Measurements from ENCODE around the gene SLC51B. TPM values are rescaled to one million over a fixed set of nuclear protein-coding genes. Genes with fewer than 3 reads are reported as not detected.

Gene SLC51B
- polyA plus RNA-seq, 3 donors: not detected

DNA sequence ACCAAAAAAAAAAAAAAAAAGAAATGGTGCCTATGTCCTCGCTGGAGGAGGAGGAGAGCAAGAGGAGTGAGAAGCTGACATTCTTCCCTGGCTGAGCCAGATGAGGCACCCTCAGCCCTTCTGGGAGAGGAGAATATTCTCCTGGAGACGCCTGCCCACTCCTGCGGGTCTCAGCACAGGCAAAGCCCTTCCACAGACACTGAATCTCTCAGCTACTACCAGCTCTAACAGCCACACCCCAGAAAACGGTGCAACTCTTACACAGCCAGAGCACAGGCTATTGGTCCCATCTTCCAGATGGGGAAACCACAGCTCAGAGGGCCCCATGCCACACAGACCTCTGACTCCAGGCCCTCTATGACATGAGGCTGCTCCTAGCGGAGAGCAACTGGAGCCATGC is 16.9 kb downstream of the SLC51B start:
- H3K4me1 ChIP-seq (ENCODE audit: control insufficient read depth in 1 of 2, insufficient read depth in 2 of 2, low read length in 2 of 2): no peaks in the 10 kb centered on the region
- H2AFZ ChIP-seq (ENCODE audit: insufficient read depth, low read depth, low read length, poor library complexity, severe bottlenecking): no peak overlapping the region
- H3K27me3 Mint-ChIP-seq (ENCODE audit: low read depth in 3 of 3): peaks cover 24 to 35% (median 32%) of the 10 kb centered on the region in 3 donors
- peaks cover 0 to under 1% (median 0%) of the 10 kb centered on the region in 7 donors for H3K9me3 Mint-ChIP-seq
- no peaks in the 10 kb centered on the region for H3K36me3 Mint-ChIP-seq
- H4K20me1 ChIP-seq (ENCODE audit: insufficient read depth, low read length): no peaks in the 10 kb centered on the region
- H3K36me3 ChIP-seq (replicated peaks in 1 of 2; ENCODE audit: control insufficient read depth in 1 of 2, insufficient read depth in 2 of 2, low read length in 2 of 2): no peaks in the 10 kb centered on the region
- no peaks in the 10 kb centered on the region for H3K4me1 Mint-ChIP-seq
- 92% methylated on average over 4 of the region's 5 CpGs for WGBS (ENCODE audit: insufficient coverage)
- intact Hi-C loops (cut with micrococcal nuclease): no loop called here
- H3K27ac ChIP-seq (ENCODE audit: low read depth in 1 of 2, low read length in 2 of 2): no peak overlapping the region
- peak overlapping the region in 1 of 7 donors; percentile 3 for H3K27ac Mint-ChIP-seq
- no peaks in the 10 kb centered on the region for H3K79me2 ChIP-seq (ENCODE audit: insufficient read depth, low read length)
- H3K9me3 ChIP-seq (replicated peaks in 1 of 2; ENCODE audit: control insufficient read depth in 1 of 2, insufficient read depth in 1 of 2, low read length in 2 of 2): peaks cover 0 to 5% of the 10 kb centered on the region in 2 donors
- no peak overlapping the region for H3K4me3 ChIP-seq (replicated peaks in 1 of 3; ENCODE audit: low read depth in 2 of 3, low read length in 3 of 3)
- peaks cover 14 to 22% of the 10 kb centered on the region in 2 donors for H3K27me3 ChIP-seq (ENCODE audit: control insufficient read depth in 2 of 2, insufficient read depth in 2 of 2, low read length in 2 of 2)
- no peak for DNase-seq
- H3K9ac ChIP-seq (ENCODE audit: insufficient read depth, low read length, poor library complexity, severe bottlenecking): no peak overlapping the region
- H3K4me2 ChIP-seq (replicated peaks; ENCODE audit: extremely low read depth, low read length, poor library complexity, severe bottlenecking): no peak overlapping the region
- no peak overlapping the region for H3K4me3 Mint-ChIP-seq
- no peak for TF ChIP-seq CTCF (IDR thresholded peaks at IDR 0.05)

DNA sequence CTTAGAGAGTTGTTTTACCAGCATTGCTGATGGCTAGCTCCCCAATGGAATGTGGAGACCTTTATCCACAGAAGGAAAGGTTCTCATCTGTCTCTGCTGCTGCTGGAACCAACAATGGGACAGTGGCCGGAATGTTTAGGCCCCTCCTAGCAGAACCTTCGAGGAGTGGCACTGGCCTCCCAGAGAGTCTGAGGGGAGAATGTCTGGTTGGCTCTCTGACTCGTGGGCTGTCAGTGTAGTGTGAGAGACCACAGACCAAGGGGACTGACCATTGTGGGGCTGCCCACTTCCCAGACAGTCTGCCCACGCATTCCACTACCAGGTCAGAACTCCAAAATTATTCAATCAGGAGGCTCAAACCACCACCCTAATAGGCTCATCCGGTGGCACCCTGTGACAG is 17.5 kb downstream of the SLC51B start:
- TF ChIP-seq CTCF (IDR thresholded peaks at IDR 0.05): no peak
- H3K79me2 ChIP-seq (ENCODE audit: insufficient read depth, low read length): no peaks in the 10 kb centered on the region
- H3K4me3 ChIP-seq (replicated peaks in 1 of 3; ENCODE audit: low read depth in 2 of 3, low read length in 3 of 3): no peak overlapping the region
- intact Hi-C loops (cut with micrococcal nuclease): no loop called here
- H3K36me3 ChIP-seq (replicated peaks in 1 of 2; ENCODE audit: control insufficient read depth in 1 of 2, insufficient read depth in 2 of 2, low read length in 2 of 2): no peaks in the 10 kb centered on the region
- no peak overlapping the region for H2AFZ ChIP-seq (ENCODE audit: insufficient read depth, low read depth, low read length, poor library complexity, severe bottlenecking)
- H3K9me3 ChIP-seq (replicated peaks in 1 of 2; ENCODE audit: control insufficient read depth in 1 of 2, insufficient read depth in 1 of 2, low read length in 2 of 2): peaks cover 0 to 8% of the 10 kb centered on the region in 2 donors
- no peaks in the 10 kb centered on the region for H4K20me1 ChIP-seq (ENCODE audit: insufficient read depth, low read length)
- WGBS (ENCODE audit: insufficient coverage): no CpG with 5 or more reads among the region's 5 CpGs
- H3K4me1 ChIP-seq (ENCODE audit: control insufficient read depth in 1 of 2, insufficient read depth in 2 of 2, low read length in 2 of 2): peaks cover 0 to 5% of the 10 kb centered on the region in 2 donors
- peaks cover 0 to 5% (median 0%) of the 10 kb centered on the region in 7 donors for H3K9me3 Mint-ChIP-seq
- peaks cover 0 to 2% of the 10 kb centered on the region in 2 donors for H3K36me3 Mint-ChIP-seq
- H3K4me2 ChIP-seq (replicated peaks; ENCODE audit: extremely low read depth, low read length, poor library complexity, severe bottlenecking): no peak overlapping the region
- no peak overlapping the region for H3K9ac ChIP-seq (ENCODE audit: insufficient read depth, low read length, poor library complexity, severe bottlenecking)
- H3K27ac ChIP-seq (ENCODE audit: low read depth in 1 of 2, low read length in 2 of 2): no peak overlapping the region
- no peak overlapping the region for H3K4me3 Mint-ChIP-seq
- DNase-seq: no peak
- peaks cover 3% of the 10 kb centered on the region for H3K4me1 Mint-ChIP-seq
- no peak overlapping the region for H3K27ac Mint-ChIP-seq
- H3K27me3 ChIP-seq (ENCODE audit: control insufficient read depth in 2 of 2, insufficient read depth in 2 of 2, low read length in 2 of 2): peaks cover 19 to 28% of the 10 kb centered on the region in 2 donors
- peaks cover 28 to 39% (median 37%) of the 10 kb centered on the region in 3 donors for H3K27me3 Mint-ChIP-seq (ENCODE audit: low read depth in 3 of 3)
